Ovary (tissue), 3 donors: ENCODE data around the gene PTCH2.

Experiments
- EP300 ChIP-seq: sonication (generic); formaldehyde crosslinking; IDR thresholded peaks from one replicate; pipeline ENCODE4 v1.6.1; 2017; ENCODE audit warnings: antibody characterized with exemption
- POLR2A ChIP-seq: fragments of 450-650 bp; IDR thresholded peaks from one replicate; pipeline ENCODE4 v1.6.1; 2017; ENCODE audit warnings: antibody characterized with exemption, mild to moderate bottlenecking, moderate library complexity
- TF ChIP-seq, protein P1 (sequence below), 3 donors: fragments of 450-650 bp in 2 of 3; fragments of 200-600 bp in 1 of 3; IDR thresholded peaks; one replicate each; pipeline versions ENCODE4 v1.5.1 to v1.8.0; 2016 to 2022; ENCODE audit warnings: antibody characterized with exemption in 3 of 3, mild to moderate bottlenecking in 1 of 3
- donor health status: DM: no; HTN: no; CAD: no.

GRCh38 chr1:44839576-44839975 is 3.5 kb downstream of the PTCH2 start:
- TF ChIP-seq, protein P1, sequence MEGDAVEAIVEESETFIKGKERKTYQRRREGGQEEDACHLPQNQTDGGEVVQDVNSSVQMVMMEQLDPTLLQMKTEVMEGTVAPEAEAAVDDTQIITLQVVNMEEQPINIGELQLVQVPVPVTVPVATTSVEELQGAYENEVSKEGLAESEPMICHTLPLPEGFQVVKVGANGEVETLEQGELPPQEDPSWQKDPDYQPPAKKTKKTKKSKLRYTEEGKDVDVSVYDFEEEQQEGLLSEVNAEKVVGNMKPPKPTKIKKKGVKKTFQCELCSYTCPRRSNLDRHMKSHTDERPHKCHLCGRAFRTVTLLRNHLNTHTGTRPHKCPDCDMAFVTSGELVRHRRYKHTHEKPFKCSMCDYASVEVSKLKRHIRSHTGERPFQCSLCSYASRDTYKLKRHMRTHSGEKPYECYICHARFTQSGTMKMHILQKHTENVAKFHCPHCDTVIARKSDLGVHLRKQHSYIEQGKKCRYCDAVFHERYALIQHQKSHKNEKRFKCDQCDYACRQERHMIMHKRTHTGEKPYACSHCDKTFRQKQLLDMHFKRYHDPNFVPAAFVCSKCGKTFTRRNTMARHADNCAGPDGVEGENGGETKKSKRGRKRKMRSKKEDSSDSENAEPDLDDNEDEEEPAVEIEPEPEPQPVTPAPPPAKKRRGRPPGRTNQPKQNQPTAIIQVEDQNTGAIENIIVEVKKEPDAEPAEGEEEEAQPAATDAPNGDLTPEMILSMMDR (IDR thresholded peaks at IDR 0.05), result no peak
- no peak for TF ChIP-seq POLR2A
- TF ChIP-seq EP300, result no peak
